Activated CD4-positive, alpha-beta T cell treated with anti-CD3 and anti-CD28 coated beads, Interleukin-2, amount 50 U/mL, for 24 hours (primary cell): ENCODE data around the gene EGFL8.

Experiments used
- DNase-seq, 2 donors: peaks; one replicate each; pipeline ENCODE4 v3.0.0-alpha.2; 2020; ENCODE audit warnings: low read depth in 1 of 2, low spot score in 1 of 2

Gene EGFL8

DNA sequence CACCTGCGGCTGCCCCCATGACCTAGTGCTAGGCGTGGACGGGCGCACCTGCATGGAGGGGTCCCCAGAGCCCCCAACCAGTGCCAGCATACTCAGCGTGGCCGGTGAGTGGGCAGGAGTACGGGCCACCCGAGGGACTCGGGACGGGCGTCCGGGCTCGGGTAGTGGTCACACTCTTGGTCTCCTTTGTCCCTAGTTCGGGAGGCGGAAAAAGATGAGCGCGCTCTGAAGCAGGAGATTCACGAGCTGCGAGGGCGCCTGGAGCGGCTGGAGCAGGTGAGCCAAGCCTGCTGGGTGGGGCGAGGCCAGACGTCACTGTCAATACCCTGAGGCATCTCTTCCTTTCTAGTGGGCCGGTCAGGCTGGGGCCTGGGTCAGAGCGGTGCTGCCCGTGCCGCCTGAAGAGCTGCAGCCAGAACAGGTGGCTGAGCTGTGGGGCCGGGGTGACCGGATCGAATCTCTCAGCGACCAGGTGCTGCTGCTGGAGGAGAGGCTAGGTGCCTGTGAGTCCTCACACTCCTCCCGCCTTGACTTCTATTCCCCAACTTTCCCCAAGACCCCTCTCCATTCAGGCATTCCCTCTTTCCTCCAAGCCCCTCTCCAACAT, 2.9 kb downstream of the EGFL8 start:
- no peak for DNase-seq

DNA sequence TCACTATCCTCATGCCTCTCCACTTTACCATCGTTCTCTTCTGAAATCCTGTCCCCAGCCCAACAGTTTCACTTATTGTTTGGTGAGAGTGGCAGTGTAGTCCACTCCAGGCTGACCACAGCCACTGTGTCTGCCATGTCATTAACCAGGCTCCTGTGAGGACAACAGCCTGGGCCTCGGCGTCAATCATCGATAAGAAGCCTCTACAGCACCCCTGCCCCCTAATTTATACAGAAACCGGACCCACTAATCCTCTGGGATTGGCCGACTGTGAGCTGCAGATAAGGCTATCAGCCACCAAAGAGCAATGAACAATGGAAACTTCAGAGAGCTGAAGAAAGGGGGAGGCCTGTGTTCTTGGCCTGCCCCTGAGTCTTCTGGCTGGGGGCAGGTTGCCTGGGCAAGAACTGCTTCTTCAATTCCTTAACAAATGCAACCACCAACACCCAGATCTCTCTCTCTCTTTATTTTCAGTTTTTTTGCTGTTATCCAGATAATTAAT, 3.4 kb downstream of the EGFL8 start:
- no peak for DNase-seq

DNA sequence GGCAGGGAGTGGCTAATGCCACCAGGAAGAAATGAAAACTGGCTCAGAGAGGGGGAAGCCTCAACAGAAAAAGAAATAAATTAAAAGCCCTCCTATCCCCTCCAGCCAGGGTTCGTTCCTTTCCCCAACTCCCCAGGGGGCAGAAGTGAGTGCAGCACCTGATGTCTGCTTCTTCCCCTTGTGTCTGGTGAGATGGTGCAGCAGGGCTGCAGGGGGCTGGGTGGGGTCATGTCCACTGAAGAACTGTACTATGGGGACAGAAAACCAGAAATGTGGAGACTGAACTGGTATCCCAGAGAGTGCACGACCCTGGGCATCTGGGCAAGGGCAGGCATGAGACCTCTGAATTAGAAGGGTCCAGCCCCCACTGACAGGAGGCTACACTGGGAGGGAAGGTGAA, 4.0 kb downstream of the EGFL8 start:
- no peak for DNase-seq

DNA sequence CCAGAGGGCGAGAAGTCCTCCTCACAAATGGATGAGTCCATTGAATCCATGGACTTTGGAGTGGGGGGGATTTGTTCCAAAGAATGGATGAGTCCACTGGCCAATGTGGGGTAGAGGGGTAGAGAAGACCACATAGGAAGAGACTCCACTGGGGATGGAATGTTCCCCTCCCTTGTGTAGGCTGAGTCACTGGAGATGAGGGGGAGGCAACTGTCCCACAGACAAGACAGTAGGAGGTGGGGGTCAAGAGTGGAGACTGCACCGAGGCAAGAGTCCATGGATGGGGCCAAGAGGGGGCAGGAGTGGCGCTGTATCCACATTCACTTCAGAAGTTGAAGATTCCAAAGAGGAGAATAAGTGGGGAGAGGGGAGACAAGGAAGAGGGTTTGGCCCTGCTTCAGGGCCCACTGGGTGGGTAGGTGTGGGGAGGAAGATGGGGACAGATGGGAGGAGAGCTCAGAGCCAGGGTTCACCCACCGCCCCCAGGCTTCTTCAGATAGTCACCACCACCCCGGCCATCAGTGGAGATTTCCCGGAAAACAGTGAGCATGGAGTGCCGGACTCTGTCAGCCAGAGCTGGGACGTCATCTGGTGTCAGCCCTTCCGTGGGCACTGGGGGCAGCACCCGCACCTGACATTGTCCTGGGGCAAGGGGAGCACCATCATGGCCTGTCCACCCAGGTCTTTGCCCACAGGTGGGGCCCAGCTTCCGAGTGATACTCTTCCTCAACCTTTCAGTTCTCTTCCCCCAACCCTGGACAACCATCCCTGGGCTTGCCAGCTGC, 4.6 kb downstream of the EGFL8 start:
- no peak for DNase-seq

DNA sequence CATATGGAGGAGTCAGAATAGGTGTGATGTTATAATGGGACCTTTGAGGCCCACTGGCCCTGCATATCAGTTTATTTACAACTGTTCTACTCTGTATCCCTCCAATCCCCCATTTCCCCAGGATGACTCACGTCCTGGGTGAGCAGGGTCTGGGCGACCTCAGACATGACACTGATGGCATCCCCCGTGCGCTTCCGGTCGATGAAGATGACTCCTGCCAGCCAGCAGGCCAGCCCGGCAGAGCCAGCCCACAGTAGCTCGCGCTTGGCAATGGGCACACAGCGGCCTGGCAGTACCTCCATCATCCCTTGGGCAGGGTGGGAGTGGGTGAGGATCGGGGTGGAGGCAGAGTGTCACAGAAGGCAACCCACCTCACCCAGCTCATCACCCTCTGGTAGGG, 5.9 kb downstream of the EGFL8 start:
- DNase-seq = no peak

DNA sequence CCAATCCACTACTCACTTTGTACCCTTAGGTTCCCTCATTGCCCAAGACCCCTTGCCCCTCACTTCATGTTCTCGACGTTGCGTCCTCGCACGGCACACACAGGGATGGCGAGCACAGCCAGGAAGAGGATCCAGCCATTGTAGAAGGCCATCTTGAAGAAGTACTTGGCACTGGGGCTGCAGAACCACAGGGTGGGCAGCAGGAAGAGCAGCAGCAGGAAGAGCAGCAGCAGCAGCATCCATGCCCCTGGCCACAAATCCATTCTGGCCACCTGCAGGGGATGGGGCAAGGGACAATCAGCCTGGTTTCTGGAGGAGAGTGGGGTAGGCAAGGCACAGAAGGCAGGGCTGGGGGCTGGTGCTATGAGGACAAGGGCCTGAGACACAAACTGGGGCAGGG, 6.8 kb downstream of the EGFL8 start:
- DNase-seq = no peak

DNA sequence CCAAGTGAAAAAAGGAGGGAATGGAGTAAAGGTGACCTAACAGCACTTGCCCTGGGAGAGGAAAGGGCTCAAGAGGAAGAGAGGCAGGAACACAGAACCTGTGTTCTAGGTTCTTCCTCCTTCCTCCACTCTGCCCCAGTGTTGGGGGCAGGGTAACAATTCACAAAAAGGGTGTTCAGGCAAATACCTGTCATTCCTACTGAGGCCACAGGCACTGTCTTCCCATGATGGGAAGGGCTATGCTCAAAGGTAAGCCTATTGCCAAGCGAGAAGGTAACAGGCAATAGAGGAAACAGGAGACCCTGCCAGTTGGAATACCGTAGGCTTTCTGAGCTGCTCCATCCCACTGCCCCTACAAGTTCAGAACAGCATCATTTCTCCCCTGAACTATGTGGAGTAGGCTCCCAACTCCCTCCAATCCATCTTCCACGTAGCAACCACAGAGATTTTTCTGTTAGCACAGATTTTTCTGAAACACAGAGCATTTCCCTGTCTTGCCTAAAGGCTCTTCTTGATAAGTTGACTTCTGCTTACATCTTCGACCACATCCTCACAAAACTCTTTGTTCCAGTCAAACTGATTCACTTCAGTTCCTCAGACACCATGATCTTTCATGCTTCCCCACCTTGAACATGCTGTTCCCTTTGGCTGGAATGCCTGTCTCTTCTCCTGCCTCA, 8.8 kb downstream of the EGFL8 start:
- no peak for DNase-seq

DNA sequence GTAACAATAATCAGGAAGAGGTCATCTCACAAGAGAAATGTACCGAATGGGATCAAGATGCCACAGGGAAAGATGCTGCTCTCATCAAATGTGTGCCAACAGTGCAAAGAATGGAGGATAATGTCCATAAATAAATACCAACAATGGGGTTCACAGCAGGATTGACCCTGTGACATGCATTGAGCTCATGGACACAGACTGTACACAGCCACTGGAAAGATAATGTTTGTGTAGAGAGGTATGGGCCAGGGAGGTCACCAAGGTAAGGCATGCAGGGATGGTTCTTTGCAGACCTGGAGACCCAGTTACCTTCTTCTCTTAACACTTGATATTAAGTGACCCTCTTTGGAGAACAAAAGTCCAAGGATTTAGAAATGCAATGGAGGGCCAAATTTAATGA, 10.0 kb downstream of the EGFL8 start:
- no peak for DNase-seq

DNA sequence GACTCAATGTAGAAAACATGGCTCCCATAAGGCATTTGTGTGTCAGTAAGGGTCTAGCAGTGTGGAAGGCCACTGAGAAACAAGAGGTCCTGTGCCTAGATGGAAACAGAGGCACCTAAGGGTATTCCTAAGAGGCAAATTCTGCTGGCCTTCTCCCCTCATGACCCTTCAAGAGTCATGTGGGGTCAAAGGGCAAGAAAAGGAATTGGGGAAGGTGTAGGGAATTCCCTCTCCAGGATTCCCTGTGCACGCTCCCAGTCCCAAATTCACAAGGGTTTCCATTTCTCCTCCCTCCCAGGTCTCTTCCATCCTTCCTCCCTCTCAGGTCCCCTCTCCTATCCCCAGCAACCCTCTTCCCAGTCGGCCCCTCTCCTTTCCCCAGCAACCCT, 10.9 kb downstream of the EGFL8 start:
- no peak for DNase-seq

DNA sequence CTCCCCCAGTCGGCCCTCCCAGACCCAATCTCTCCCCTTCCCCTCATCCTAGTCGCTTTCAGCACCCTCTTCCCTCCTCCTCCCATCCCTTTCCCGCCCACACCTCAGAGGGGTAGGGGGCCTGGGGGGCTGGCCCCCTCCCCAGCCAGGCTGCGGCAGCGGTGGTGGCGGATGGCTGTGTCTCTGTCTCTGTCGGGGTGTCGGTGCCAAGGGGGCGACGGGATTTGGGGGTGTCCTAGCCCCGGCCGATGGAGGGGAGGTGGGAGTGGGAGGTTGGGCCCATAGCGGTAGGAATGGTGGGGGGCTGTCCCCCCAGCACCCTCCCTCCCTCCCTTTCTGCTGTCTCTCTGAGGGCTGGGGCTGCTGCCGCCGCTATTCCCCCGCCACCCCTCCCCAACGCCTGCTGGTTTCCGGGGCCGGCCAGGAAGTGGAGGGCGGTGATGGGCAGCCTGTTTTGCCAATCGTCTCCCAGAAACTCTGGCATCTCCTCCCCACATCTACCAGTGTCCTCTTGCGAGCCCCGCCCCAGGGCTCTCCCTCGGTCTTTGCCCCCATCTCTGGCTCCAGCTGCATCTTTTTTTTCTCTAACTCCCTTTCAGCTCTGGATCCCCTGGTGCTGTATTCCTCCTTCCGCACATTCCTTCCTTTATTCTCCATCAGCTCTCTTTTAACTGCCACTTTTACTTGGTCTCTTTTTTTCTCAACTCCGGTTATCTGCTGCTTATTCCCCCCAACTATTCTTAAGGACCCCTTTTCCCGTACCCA, 11.5 kb downstream of the EGFL8 start, which contains the start of gene AGPAT1:
Gene AGPAT1 (minus strand): TSS at position 374 of the 765 bp plus-strand sequence. CDS start 4,588 bp downstream, outside the sequence.
- DNase-seq = peak; percentile 94

DNA sequence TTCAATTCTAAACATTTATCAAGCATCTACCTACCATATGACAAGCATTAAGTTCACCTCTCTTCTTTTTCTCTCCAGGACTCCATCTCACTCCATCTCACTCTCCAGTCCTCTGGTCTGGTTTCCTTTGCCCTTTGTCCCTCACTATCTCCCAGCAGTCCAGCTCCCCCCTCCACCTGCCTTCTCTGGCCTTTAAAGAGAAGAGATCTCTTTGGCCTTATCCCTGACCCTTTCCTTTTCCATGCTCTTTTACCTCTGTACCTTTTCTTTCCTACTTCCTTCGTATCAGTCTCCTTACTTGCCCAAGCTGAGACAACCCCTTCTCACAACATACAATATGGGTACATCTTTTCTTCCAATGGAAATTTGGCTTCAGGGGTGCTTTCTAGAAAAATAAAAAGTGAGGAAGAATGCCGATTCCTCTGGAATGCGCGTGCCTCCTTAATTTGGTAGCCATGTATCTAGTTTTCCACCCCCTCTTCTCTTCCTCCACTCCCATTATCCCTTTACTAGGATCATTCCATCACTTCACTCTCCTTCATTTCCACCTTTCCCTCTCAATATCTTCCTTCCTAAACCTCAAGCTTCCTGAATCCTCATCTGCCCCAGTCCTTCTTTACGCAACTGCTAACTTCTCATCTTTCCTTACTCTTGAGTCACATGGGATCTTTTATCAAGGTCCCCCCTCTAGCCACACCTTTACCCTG, 12.2 kb downstream of the EGFL8 start:
- no peak for DNase-seq

DNA sequence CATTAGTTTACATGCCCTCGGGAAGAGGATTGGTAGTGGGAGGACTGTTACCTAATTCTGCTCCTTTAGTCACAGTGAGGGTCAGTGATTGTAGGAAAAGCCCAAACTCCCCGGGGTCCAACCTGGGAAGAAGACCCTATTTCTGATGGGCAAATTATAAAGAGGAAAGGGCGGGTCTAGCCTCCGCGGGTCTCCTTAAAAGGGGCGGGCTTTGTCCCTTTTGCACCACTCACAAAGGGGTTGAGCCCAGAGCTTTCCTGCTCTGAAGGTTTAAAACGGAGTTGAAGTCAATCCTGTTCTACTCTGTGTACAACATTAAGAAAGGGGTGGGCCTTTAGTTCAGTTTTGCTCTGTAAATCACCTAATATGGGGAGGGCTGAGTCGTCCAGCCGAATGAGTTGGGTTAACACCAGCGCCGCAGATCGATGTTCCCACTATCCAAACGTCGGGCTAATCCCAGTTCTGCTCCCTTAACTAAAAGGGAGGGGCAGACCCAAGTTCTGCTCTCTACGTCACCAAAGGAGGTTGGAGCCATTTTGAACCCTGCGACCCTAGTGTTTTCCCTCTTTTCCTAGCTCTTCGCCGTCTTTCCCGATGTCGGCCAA, 12.9 kb downstream of the EGFL8 start:
- DNase-seq = peak in 1 of 2 donors; percentile 34

DNA sequence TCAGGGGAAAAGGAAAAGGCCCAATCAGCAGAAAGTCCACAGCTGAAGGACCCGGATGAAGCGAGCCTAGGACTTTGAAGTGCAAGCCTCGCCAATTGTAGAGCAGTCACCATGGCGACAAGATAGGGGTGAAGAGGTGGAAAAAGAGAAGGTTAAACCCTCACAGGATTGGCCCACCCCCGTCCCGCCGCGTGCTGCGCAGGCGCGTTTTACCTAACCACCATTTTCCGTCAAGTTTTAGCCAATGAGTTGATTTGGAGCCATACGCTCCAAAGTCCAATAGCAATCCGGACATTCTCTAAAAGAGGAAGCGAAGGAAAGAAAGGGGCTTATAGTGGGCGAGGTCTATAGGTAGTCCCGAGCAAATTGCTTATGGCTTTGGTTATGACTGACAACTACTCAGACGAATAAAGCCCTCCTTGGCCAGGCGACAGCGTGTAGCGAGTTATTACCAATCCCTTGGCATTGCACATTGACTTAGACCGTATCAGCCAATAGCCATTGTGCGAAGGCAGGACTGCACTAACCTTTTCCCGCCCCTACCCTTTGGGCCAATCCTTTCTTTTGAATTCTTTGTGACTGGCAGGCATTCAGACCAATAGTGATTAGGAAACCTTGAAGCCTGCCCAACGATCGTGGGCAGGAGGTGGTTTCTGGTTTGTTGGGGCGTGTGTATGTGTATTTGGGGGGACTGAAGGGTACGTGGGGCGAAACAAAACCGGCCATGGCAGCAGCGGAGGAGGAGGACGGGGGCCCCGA, 13.6 kb downstream of the EGFL8 start, which contains the start of gene RNF5:
Gene RNF5 (plus strand): TSS at position 618 of the 759 bp plus-strand sequence. CDS start 107 bp downstream, at position 725.
- peak; percentile 67 to 95 for DNase-seq

DNA sequence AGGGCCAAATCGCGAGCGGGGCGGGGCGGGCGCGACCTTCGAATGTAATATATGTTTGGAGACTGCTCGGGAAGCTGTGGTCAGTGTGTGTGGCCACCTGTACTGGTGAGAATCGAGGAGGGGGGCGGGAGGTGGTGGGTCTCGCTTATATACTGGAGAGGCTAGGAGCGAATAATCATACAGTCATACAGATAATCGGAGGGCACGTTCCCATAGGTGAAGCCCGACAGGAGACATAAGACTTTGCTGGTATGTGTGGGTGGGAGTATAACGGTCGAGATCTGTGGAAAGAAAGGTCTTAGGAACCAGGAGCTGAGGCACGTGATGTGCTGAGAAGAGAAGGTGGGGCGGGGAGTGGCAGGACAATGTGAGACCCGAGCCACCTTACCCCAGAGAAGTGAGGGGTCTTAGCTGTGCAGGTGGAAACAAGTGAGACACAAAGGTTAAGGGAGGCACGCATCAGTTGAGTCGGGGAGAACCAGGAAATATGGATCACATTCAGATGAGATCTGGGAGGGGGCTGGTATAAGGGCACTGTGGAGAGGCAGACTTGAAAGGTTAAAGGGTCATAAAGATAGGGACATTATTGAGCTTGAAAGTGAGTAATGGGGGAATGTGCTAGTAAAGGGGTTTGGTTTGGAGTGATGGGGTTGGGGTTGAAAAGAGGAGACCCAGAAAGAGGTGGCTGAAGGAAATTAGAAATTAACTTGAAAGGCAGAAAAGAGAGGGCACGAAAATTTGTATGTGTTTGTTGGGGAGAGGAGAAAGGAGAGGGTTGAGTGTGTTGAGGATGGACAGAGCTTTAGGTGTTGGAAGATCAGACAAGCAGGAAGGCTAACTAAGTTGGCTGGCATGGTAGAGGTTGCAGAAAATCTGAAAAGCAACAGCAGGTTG, 14.4 kb downstream of the EGFL8 start:
- no peak for DNase-seq

DNA sequence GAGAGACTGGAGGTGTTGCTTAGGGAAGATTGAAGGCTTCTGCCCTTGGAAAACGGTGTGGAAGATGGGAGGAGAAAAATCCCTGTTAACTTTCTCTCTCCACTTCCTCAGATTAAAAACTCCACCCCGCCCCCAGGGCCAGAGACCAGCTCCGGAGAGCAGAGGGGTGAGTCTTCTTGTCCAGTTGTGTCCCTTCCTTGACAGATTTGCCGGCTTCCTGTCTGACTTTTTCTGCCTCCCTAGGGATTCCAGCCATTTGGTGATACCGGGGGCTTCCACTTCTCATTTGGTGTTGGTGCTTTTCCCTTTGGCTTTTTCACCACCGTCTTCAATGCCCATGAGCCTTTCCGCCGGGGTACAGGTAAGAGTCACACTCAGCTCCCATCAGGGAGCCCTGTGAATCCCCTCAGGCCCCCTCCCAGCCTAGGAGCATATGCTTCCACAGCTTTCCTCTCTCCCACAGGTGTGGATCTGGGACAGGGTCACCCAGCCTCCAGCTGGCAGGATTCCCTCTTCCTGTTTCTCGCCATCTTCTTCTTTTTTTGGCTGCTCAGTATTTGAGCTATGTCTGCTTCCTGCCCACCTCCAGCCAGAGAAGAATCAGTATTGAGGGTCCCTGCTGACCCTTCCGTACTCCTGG, 15.5 kb downstream of the EGFL8 start:
- no peak for DNase-seq

DNA sequence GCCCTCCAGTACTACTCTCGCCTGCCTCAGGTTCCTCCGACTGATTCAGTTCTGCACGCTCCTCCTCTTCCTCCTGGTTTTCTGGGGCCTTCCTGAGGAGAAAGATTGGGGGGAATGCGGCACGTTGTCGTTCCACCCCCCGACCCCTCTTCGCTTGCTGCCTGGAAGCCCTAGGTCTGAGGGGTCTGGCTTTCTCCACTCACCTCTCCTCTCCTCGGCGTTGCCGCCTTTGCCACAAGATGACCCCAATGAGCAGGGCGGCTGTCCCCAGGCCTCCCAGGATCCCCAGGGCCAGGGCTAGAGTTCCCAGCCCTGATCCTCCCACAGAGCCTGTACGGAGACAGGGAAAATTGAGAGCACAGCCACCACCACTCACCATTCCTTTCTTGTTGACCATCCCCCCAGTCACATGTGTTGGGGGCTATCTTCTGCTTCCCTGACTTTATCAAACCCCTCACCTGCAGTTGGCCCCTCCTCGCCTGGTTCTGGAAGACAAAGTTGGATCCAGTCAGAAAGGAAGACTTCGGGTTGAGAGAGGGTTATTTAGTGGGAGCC, 16.8 kb downstream of the EGFL8 start:
- DNase-seq = no peak

DNA sequence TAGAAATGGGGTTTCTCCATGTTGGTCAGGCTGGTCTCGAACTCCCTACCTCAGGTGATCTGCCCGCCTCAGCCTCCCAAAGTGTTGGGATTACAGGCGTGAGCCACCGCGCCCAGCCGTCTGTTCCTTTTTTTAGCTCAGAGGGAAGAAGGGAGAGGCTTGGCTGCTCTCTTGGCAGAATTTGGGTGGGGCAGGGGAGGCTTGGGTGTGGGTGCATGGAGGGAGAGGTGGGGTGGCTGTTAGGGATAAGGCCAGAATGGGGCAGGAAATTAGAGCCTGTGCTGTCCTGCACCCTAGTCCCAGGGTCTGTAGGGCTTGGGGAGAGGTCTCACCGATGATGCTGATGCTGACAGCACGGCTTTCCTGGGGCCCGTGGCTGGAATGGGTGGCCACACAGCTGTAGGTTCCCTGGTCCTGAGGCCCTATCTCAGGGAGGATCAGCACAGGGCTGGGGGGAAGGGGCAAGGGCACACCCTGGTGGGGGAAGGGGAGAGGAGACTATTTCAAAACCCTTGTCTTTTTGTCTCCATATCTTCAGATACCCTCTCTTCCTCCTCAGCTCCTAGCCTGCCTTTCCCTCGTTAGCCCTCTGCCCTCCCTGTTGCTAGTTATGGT, 17.6 kb downstream of the EGFL8 start:
- DNase-seq = no peak
